NT2/D1 (cell line): ENCODE results near the gene LEMD1.

Experiments
- SUZ12 ChIP-seq: IDR thresholded peaks from 2 replicates; pipeline ENCODE4 v1.6.1; 2011; ENCODE audit not compliant: insufficient read length, insufficient read depth; ENCODE audit errors: extremely low read depth
- YY1 ChIP-seq: IDR thresholded peaks from 2 replicates; pipeline ENCODE4 v1.6.1; 2011; ENCODE audit not compliant: insufficient read length, insufficient read depth
- ZNF274 ChIP-seq: IDR thresholded peaks from 2 replicates; pipeline ENCODE4 v1.6.1; 2011; ENCODE audit warnings: mild to moderate bottlenecking, low read depth, low read length

GRCh38 chr1:205453466-205453865 lies 31.6 kb upstream of the LEMD1 start:
- no peak for TF ChIP-seq ZNF274
- TF ChIP-seq SUZ12 = no peak
- TF ChIP-seq YY1 = no peak
